HepG2 (cell line): ENCODE results near the gene CCDC142. TPM values are rescaled to one million over a fixed set of nuclear protein-coding genes. Genes with fewer than 3 reads are reported as not detected.

ENCODE experiments used
- DDIT3 ChIP-seq: sonication (generic); formaldehyde crosslinking; IDR thresholded peaks from 2 replicates; pipeline ENCODE4 v1.4.0; 2020; ENCODE audit warnings: mild to moderate bottlenecking, missing genetic modification reagents
- DNMT3B ChIP-seq: conservative IDR thresholded peaks from 2 replicates; pipeline ENCODE4 v1.6.1; 2016; ENCODE audit warnings: missing biosample characterization, control low read depth
- GATAD1 ChIP-seq: IDR thresholded peaks from 2 replicates; pipeline ENCODE4 v1.6.1; 2016; ENCODE audit warnings: missing genetic modification reagents, missing compliant biosample characterization
- NCOA5 ChIP-seq: sonication (generic); formaldehyde crosslinking; IDR thresholded peaks from 2 replicates; pipeline ENCODE4 v1.4.0; 2020; ENCODE audit warnings: missing genetic modification reagents
- REST ChIP-seq, 2 experiments: IDR thresholded peaks; 2 replicates each; pipeline ENCODE4 v1.6.1; 2011 to 2012; ENCODE audit warnings: low read length in 2 of 2, borderline replicate concordance in 1 of 2, low read depth in 1 of 2, mild to moderate bottlenecking in 1 of 2, moderate library complexity in 1 of 2
- SP140L ChIP-seq: sonication (generic); formaldehyde crosslinking; IDR thresholded peaks from 2 replicates; pipeline ENCODE4 v1.4.0; 2020; ENCODE audit warnings: missing genetic modification reagents, borderline replicate concordance
- TRAFD1 ChIP-seq: sonication (generic); formaldehyde crosslinking; IDR thresholded peaks from 2 replicates; pipeline ENCODE4 v1.5.1; 2020; ENCODE audit warnings: missing genetic modification reagents, mild to moderate bottlenecking, borderline replicate concordance
- ZBTB25 ChIP-seq: IDR thresholded peaks from 2 replicates; pipeline ENCODE4 v1.6.1; 2018; ENCODE audit warnings: missing genetic modification reagents
- ZKSCAN5 ChIP-seq: sonication (generic); formaldehyde crosslinking; IDR thresholded peaks from 2 replicates; pipeline ENCODE4 v1.5.1; 2020; ENCODE audit warnings: mild to moderate bottlenecking, missing genetic modification reagents
- ZNF460 ChIP-seq: sonication (generic); formaldehyde crosslinking; IDR thresholded peaks from 2 replicates; pipeline ENCODE4 v1.5.1; 2020; ENCODE audit warnings: missing genetic modification reagents, mild to moderate bottlenecking, borderline replicate concordance
- ZNF484 ChIP-seq: sonication (generic); formaldehyde crosslinking; IDR thresholded peaks from 2 replicates; pipeline ENCODE4 v1.5.1; 2020; ENCODE audit warnings: mild to moderate bottlenecking, low read depth, missing genetic modification reagents, borderline replicate concordance
- ZNF557 ChIP-seq: sonication (generic); formaldehyde crosslinking; IDR thresholded peaks from 2 replicates; pipeline ENCODE4 v1.4.0; 2020; ENCODE audit warnings: missing genetic modification reagents
- ZNF609 ChIP-seq: sonication (generic); formaldehyde crosslinking; IDR thresholded peaks from 2 replicates; pipeline ENCODE4 v1.4.0; 2020; ENCODE audit warnings: mild to moderate bottlenecking, missing genetic modification reagents, borderline replicate concordance
- ZSCAN31 ChIP-seq: sonication (generic); formaldehyde crosslinking; IDR thresholded peaks from 2 replicates; pipeline ENCODE4 v1.5.0; 2020; ENCODE audit warnings: low read depth, mild to moderate bottlenecking, missing genetic modification reagents
- polyA plus RNA-seq, 8 experiments: library from polyadenylated mRNA; depleted of rRNA in 3 of 8; stranded (reverse) in 7 of 8; unstranded in 1 of 8; fragments of >200 nt; fragmentation: Illumina TruSeq in 4 of 8; extraction: Trizol in 4 of 8; gene quantifications; 2 replicates each; pipeline versions ENCODE4 v1.2.1 to v1.2.3, GENCODE V29; 2011 to 2016; ENCODE audit warnings: low read depth in 4 of 8, missing spikeins in 1 of 8, mixed read lengths in 1 of 8; ENCODE audit not compliant: insufficient read depth in 1 of 8
- total RNA-seq, 5 experiments: library from RNA; depleted of rRNA; stranded (reverse); fragments of >200 nt; fragmentation: Illumina TruSeq; extraction: Trizol; gene quantifications; 2 replicates each; pipeline ENCODE4 v1.2.3, GENCODE V29; 2016; ENCODE audit warnings: low read depth in 1 of 5

Gene CCDC142
- total and polyA plus RNA-seq, 2 of the 13 experiments (the other 11 are each of a cell fraction or from before 2014, with no cell fraction given): 14.7 to 30.4 TPM

- TF ChIP-seq ZBTB25 (CRISPR knock-in tag): no peak
- peak; percentile 67 for TF ChIP-seq GATAD1 (CRISPR knock-in tag)
- TF ChIP-seq NCOA5: 0 out of 2 replicates have a peak, but pooled peaks have one; percentile 87
- no peak for TF ChIP-seq ZNF484 (CRISPR knock-in tag)
- TF ChIP-seq ZNF609: peak; percentile 61; the same call in 1 of the 2 replicates
- TF ChIP-seq TRAFD1: peak; percentile 37; the same call in 1 of the 2 replicates
- TF ChIP-seq ZNF460: no peak
- no peak; the same call in 1 of the 2 replicates for TF ChIP-seq ZKSCAN5 (CRISPR knock-in tag)
- TF ChIP-seq DNMT3B (CRISPR knock-in tag): peak; percentile 70; the same call in 1 of the 2 replicates
- peak in 1 of 2 experiments; percentile 65; a peak in 1 of 4 replicates for TF ChIP-seq REST (IDR thresholded peaks at IDR 0.05; ENCODE audit: borderline replicate concordance in 1 of 2, low read depth in 1 of 2, low read length in 2 of 2)
- no peak; the same call in 1 of the 2 replicates for TF ChIP-seq SP140L (CRISPR knock-in tag)
- TF ChIP-seq ZSCAN31 (CRISPR knock-in tag): peak; percentile 71; the same call in 1 of the 2 replicates
- TF ChIP-seq DDIT3 (CRISPR knock-in tag): no peak
- TF ChIP-seq ZNF557 (CRISPR knock-in tag): peak; percentile 73; the same call in 1 of the 2 replicates
Measured at GRCh38 chr2:74441690-74442482, 40.9 kb downstream of the CCDC142 start, which contains the start of gene RTKN (continued).
